Kidney glomerular epithelial cell (primary cell): ENCODE data around the gene CDH22.

Experiments used
- DNase-seq: peaks from one replicate; lab custom pipeline; 2025; lab: John Stamatoyannopoulos, UW

CDH22 gene

GRCh38 chr20:46192376-46192944 is 115.8 kb downstream of the CDH22 start:
- no peak for DNase-seq

- DNase-seq = no peak
These were observed 116.7 kb downstream of the CDH22 start for GRCh38 chr20:46191611-46192010.

- DNase-seq = no peak
These were observed 117.1 kb downstream of the CDH22 start for GRCh38 chr20:46191168-46191540.

- DNase-seq = no peak
These were observed 117.7 kb downstream of the CDH22 start for GRCh38 chr20:46190478-46191167.

- no peak for DNase-seq
These were observed 119.3 kb downstream of the CDH22 start for GRCh38 chr20:46188866-46189541.

GRCh38 chr20:46186210-46186609 is 122.1 kb downstream of the CDH22 start:
- no peak for DNase-seq

GRCh38 chr20:46185353-46185752 is 122.9 kb downstream of the CDH22 start:
- DNase-seq = no peak

- no peak for DNase-seq
These were observed 124.5 kb downstream of the CDH22 start for GRCh38 chr20:46183768-46184167.

GRCh38 chr20:46182276-46183200 is 125.8 kb downstream of the CDH22 start:
- no peak for DNase-seq

GRCh38 chr20:46179862-46180261 is 128.4 kb downstream of the CDH22 start:
- DNase-seq = no peak

GRCh38 chr20:46178891-46179290 is 129.4 kb downstream of the CDH22 start:
- no peak for DNase-seq

GRCh38 chr20:46177768-46178167 is 130.5 kb downstream of the CDH22 start:
- no peak for DNase-seq

GRCh38 chr20:46176739-46177378 is 131.4 kb downstream of the CDH22 start:
- no peak for DNase-seq

- DNase-seq = no peak
These were observed 133.2 kb downstream of the CDH22 start for GRCh38 chr20:46175127-46175494.

GRCh38 chr20:46174469-46175126 is 133.7 kb downstream of the CDH22 start:
- peak; percentile 2 for DNase-seq

GRCh38 chr20:46173652-46174468 is 134.4 kb downstream of the CDH22 start:
- no peak for DNase-seq

GRCh38 chr20:46172961-46173536 is 135.2 kb downstream of the CDH22 start:
- DNase-seq = no peak

GRCh38 chr20:46172455-46172854 is 135.8 kb downstream of the CDH22 start:
- no peak for DNase-seq

- no peak for DNase-seq
These were observed 136.4 kb downstream of the CDH22 start for GRCh38 chr20:46171909-46172308.

GRCh38 chr20:46171476-46171875 is 136.8 kb downstream of the CDH22 start:
- DNase-seq = no peak
